SU-DHL-6 (cell line): ENCODE measurements around the gene RNF225.

Experiments used
- EZH2phosphoT487 ChIP-seq: fragments of 200-600 bp; sonication (generic), shearing (Covaris generic); conservative IDR thresholded peaks from 2 replicates; pipeline ENCODE4 v1.6.1; 2018; ENCODE audit warnings: mild to moderate bottlenecking, antibody characterized with exemption, low read length, moderate library complexity, mixed read lengths
- TF ChIP-seq, protein P1 (sequence below): fragments of 200-600 bp; sonication (generic); IDR thresholded peaks from one replicate; pipeline ENCODE4 v1.5.1; 2017; ENCODE audit warnings: antibody characterized with exemption, mild to moderate bottlenecking, low read length, moderate library complexity; ENCODE audit not compliant: insufficient read depth, poor library complexity, severe bottlenecking

DNA sequence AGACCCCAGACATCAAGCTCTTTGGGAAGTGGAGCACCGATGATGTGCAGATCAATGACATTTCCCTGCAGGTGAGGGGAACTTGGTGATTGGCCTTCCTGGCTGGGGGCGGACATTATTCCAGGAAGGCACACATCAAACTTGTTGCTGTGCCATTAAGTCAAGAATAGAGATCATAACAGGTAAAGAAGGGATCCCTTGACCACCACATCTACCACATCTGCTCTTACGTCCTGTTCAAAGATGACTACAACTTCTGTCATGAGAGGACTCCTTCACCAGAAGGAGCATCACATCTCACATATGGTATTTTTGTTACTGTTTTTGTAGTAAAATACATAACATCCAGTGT, 7.3 kb upstream of the RNF225 start:
- TF ChIP-seq, protein P1, sequence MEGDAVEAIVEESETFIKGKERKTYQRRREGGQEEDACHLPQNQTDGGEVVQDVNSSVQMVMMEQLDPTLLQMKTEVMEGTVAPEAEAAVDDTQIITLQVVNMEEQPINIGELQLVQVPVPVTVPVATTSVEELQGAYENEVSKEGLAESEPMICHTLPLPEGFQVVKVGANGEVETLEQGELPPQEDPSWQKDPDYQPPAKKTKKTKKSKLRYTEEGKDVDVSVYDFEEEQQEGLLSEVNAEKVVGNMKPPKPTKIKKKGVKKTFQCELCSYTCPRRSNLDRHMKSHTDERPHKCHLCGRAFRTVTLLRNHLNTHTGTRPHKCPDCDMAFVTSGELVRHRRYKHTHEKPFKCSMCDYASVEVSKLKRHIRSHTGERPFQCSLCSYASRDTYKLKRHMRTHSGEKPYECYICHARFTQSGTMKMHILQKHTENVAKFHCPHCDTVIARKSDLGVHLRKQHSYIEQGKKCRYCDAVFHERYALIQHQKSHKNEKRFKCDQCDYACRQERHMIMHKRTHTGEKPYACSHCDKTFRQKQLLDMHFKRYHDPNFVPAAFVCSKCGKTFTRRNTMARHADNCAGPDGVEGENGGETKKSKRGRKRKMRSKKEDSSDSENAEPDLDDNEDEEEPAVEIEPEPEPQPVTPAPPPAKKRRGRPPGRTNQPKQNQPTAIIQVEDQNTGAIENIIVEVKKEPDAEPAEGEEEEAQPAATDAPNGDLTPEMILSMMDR: no peak
- TF ChIP-seq EZH2phosphoT487: no peak
